Hindlimb muscle (tissue), 1 donor: ENCODE data around the gene SLC2A4RG. TPM values are rescaled to one million over a fixed set of nuclear protein-coding genes. Genes with fewer than 3 reads are reported as not detected.
"Not testable (repeated sequence)": the region's sequence is repeated elsewhere in the genome, so short reads cannot be mapped to it uniquely, and the experiment has no call there.

Experiments
- DNase-seq: peaks from one replicate; pipeline ENCODE4 v3.0.0-alpha.2; 2013
- polyA plus RNA-seq: library from polyadenylated mRNA; unstranded; fragments of 120-200 nt; gene quantifications from one replicate; pipeline ENCODE4 v1.2.1, GENCODE V29; 2013; ENCODE audit not compliant: insufficient read length

The SLC2A4RG gene
- polyA plus RNA-seq, 1 donor, result 189 TPM

GRCh38 chr20:63755933-63756647, 16.5 kb downstream of the SLC2A4RG start:
- DNase-seq, result no peak

GRCh38 chr20:63756648-63756991, 17.0 kb downstream of the SLC2A4RG start:
- DNase-seq, result no peak

- DNase-seq, result no peak
Observed at GRCh38 chr20:63758152-63758551, 18.6 kb downstream of the SLC2A4RG start.

- no peak for DNase-seq
Observed at GRCh38 chr20:63759377-63759901, 19.9 kb downstream of the SLC2A4RG start.

- DNase-seq, result no peak
Observed at GRCh38 chr20:63765082-63765873, 25.7 kb downstream of the SLC2A4RG start.

GRCh38 chr20:63765902-63766301, 26.3 kb downstream of the SLC2A4RG start:
- DNase-seq, result no peak

- DNase-seq, result no peak
Observed at GRCh38 chr20:63766695-63767426, 27.3 kb downstream of the SLC2A4RG start.

GRCh38 chr20:63767456-63767855, 27.9 kb downstream of the SLC2A4RG start:
- DNase-seq, result no peak

GRCh38 chr20:63767886-63768285, 28.3 kb downstream of the SLC2A4RG start:
- no peak for DNase-seq

- DNase-seq, result no peak
Observed at GRCh38 chr20:63768591-63769515, 29.3 kb downstream of the SLC2A4RG start.

- DNase-seq, result no peak
Observed at GRCh38 chr20:63769891-63770474, 30.4 kb downstream of the SLC2A4RG start.

- no peak for DNase-seq
Observed at GRCh38 chr20:63771046-63771707, 31.6 kb downstream of the SLC2A4RG start.

- DNase-seq, result no peak
Observed at GRCh38 chr20:63772781-63773518, 33.4 kb downstream of the SLC2A4RG start.

- DNase-seq, result no peak
Observed at GRCh38 chr20:63773571-63774241, 34.1 kb downstream of the SLC2A4RG start.

GRCh38 chr20:63774306-63774705, 34.7 kb downstream of the SLC2A4RG start:
- no peak for DNase-seq

GRCh38 chr20:63775096-63775978, 35.8 kb downstream of the SLC2A4RG start:
- DNase-seq, result peak; percentile 67

- not testable (repeated sequence) for DNase-seq
Observed at GRCh38 chr20:63776875-63777274, 37.3 kb downstream of the SLC2A4RG start.

- no peak for DNase-seq
Observed at GRCh38 chr20:63777614-63778013, 38.0 kb downstream of the SLC2A4RG start.
